Measurements from ENCODE around the gene SRGN.
"Not testable (repeated sequence)": the region's sequence is repeated elsewhere in the genome, so short reads cannot be mapped to it uniquely, and the experiment has no call there.

The SRGN gene
- total RNA-seq: 365 to 600 reads per million in 2 donors

GRCh38 chr10:69087590-69088470 is at the start of gene SRGN:
Gene SRGN (plus strand): TSS chr10:69088103. CDS start chr10:69088158, 55 bp downstream.
- peak; percentile 14 to 98 (median 67) for DNase-seq

GRCh38 chr10:69040904-69041303 is 47.0 kb upstream of the SRGN start:
- not testable (repeated sequence) for DNase-seq

DNA sequence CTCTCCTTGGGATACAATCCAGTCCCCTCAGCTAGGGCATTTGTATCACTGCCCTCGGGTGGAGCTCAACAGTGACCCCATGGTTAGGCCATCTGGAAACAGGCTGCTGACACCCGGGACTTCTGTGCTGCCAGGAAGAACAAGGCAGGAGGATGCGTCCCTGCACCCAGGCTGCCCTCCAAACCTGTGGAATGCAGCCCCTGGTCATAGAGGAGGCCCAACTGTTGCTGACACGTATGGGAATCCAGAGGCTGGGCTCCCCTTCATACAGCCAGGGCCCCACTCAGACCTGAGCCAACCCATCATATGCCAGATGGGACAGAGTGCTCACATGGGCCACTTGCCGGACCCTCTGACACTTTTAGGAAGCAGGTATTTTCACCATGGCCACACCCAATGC is 45.5 kb upstream of the SRGN start:
- DNase-seq: no peak

DNA sequence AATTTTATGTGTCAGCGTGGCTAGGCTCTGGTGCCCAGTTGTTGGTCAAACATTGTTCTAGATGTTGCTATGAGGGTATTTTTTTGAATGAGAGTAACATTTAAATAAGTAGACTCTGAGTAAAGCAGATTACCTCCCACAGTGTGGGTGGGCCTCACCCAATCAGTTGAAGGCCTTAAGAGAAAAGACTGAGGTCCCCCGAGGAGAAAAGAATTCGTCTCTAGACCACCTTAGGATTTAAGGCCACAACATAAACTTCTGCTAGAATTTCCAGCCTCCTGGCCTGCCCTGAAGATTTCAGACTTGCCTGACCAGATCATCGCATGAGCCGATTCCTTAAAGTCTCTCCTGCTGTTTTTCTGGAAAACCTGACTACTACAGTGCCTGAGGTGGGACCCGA is 45.1 kb upstream of the SRGN start:
- DNase-seq: no peak

DNA sequence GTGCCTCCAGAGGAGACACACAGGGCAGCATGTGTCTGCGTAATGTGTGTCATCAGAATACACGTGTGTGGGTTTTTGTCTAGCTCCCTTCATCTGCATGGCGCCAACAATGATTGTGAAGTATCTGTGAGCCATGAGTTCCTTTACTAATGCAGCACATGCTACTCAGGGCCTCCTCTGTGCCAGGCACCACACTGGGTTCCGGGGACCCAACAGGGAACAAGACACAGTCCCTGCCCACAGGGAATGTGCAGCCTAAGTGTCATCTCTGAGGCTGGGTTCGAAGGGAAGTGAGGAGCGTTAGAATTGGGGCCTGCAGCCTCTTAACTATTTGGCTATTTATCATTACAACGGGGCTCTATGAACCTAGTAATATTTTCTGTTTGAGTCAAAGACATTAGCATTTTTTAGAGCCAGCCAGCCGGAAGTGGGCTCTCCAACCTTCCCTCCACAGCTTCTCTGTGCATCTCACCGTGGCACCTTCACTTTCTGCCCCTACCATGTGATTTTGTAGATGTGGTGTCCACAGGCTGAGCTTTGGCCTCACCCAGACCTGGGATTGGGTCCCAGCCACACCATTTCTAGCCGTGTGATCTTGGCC is 43.9 kb upstream of the SRGN start:
- peak in 3 of 5 experiments; percentile 6 to 87 (median 34) for DNase-seq

- peak in 1 of 5 experiments; percentile 57 for DNase-seq
These were observed 43.4 kb upstream of the SRGN start for GRCh38 chr10:69044546-69044945.

DNA sequence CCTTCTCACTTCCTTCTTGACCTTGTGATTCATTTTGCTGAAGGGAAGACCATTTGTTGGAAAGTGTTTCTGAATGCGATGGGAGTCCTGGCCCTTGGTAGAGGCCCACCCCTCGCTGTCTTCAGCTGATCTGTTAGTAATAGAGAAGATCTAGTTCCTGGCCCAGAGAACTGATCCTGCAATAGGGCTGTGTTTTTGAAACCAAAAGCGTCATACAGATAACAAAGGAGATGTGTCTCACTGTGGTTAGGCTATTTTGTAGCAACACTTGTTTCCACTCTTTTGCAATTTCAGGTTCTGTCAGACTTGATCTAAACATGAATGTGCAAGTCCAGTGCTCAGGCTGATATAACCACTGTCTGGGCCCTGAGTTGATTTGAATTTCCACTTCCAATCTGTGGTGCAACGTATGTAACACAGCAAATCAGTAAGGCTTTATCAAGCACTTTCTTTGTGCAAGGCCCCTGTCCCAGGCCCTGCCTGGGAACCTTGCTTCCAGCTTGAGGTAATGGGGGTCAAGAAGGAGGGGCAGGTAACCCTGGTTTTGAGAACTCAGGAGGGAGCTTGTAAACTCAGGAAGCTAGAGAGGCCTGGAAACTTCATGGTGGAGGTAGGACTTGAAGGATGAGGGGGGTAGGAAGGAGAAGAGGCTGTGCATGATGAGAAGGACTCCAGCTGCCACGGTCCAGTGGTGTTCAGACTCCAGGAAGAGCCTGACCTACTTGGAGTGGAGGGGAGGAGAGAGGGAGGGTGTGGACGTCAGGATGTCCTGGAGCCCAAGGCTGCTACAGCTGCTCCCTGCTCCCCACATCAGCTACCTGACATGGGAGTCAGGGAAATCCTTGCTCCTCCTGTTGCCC is 42.2 kb upstream of the SRGN start:
- DNase-seq: peak in 3 of 5 experiments; percentile 14 to 96 (median 68)

- DNase-seq: no peak
These were observed 40.6 kb upstream of the SRGN start for GRCh38 chr10:69047111-69047832.

DNA sequence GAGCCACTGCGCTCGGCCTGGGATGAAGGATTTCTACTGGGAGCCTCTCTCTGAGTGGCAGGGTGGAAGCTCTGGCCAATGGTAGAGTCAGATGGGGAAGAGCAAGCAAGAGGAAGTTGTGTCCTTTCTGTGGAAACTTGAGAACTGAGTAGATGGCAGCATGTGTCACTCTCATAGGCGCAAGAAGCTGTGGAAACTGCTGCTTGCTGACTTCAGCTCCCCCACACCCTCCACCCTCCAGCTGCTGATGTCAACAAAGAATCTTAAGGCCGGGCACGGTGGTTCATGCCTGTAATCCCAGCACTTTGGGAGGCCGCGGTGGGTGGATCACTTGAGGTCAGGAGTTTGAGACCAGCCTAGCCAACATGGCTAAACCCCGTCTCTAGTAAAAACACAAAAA is 39.8 kb upstream of the SRGN start:
- peak in 1 of 5 experiments; percentile 88 for DNase-seq

- no peak for DNase-seq
These were observed 38.3 kb upstream of the SRGN start for GRCh38 chr10:69049566-69049961.

- peak in 1 of 5 experiments; percentile 79 for DNase-seq
These were observed 36.6 kb upstream of the SRGN start for GRCh38 chr10:69051303-69051702.

- no peak for DNase-seq
These were observed 36.0 kb upstream of the SRGN start for GRCh38 chr10:69051710-69052487.

GRCh38 chr10:69052736-69053135 is 35.2 kb upstream of the SRGN start:
- no peak for DNase-seq

DNA sequence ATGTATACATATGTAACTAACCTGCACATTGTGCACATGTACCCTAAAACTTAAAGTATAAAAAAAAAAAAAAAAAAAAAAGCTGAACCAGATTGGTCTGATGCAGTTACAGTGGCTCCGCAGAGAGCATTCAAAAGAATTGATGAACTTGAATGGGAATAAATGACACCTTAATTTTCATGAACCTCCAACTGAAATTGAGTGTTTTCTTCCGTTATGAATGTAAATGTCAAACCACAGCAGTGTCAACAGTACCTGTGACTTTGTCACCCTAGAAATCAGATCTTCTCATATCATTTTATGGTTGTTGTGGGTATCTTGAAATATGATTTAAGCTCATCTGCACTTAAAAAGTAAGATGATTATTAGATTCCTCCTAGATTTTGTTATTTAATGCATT is 32.7 kb upstream of the SRGN start:
- DNase-seq: peak in 2 of 5 experiments; percentile 38 to 91

DNA sequence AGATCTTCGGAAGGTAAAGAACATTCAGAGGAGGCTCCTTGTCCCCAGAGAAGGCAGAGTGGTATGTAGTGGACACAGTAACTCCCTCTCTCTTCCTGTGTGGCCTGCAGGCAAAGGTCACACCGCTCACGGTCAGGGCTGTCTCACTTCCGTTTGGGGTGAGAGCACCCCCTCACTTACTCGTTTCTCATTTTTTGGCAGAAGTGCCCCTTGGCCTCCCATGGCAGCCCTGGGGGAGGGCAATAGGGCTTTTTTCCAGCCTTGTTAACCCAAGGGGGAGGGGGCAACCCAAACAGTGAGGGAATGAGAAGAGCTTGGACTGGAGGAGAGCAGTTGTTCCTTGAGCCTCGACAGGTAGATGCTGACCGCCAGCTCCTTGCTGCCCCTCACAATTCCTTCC is 31.8 kb upstream of the SRGN start:
- peak in 1 of 5 experiments; percentile 28 for DNase-seq

DNA sequence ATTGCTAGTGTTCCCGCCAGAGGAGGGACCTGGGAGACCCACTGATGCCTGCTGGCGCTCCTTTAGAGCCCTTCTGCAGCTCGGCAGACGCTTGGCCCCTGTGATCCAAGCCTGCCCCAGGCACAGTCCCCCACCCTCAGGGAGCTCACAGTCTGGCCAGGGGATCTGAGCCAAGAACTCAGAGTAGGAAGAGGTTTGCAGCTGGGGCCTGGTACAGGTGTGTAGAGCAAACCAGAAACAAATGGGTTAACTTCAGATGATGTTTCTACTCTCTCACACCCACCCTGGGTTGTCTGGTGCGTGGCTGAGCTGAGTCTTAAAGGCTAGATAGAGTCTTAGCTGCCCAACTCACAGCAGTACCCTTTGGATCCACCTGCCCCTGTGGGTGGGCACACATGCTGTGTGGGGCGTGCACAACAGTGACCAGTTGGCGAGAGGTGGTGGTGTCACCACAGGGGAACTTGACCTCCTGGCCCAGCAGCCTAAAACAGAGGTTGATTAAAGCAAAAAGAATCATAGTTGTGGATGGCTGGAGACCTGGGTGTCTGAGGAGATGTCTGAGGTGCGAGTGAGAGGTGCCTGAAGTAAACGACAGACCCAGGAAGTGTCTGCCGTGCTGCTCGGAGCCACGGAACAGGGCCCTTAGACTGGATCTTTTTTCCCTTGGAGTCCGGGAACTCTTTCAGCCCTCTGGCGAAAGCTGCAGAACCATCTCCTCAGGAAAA is 31.2 kb upstream of the SRGN start:
- no peak for DNase-seq

DNA sequence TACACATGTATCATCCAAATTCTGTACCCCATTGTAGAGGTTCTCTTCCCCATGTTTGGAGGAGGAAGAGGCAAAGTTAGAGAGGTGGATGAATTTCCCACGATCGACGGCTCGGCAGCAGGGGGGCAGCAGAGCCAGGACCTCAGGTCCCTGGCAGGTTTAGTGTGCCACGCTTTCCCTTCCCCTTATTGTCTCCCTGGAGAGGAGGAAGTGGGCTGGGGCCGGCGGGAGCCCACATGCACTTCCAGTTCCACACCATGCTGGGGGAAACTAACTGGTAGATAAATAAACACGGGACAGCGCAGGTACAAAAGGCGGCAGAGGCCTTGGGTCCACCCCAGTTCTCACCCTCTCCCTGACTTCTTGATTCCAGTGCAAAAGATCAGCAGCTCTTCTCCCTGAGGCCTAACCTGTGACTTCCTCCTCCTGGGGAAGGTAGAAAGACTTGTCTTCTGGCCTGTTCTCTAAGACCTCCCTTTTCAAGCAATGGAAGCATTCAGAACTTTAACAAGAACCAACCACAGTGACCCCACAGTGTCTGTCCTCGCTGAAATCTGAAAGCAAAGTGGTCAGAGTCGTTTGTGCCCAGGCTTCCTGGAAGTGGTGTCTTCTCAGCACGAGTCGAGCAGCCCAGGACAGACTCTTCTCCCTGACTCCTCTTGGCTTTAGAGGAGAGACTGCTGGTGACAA is 30.5 kb upstream of the SRGN start:
- peak in 1 of 5 experiments; percentile 61 for DNase-seq

DNA sequence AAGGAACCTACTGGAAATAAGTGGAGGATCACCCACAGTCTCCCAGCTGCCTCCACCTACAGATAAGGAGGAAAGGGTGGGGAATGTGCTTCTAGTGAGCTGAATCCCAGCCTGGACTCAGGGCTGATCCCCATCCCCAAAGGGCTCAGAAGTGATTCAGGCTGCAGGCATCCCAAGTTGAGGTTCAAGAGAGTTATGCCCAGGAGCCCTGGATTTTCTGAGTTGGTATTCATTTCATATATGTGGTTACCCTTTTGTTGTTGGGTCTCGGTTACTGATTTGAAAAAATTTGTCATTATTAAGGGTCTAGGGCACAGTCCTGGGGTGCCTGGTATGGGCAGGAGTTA is 30.0 kb upstream of the SRGN start:
- DNase-seq: no peak

GRCh38 chr10:69060127-69060798 is 27.6 kb upstream of the SRGN start:
- no peak for DNase-seq
